HG02678 (cell line): Measurements from ENCODE around the gene KLHL40.
"Not testable (repeated sequence)": the region's sequence is repeated elsewhere in the genome, so short reads cannot be mapped to it uniquely, and the experiment has no call there.

Source experiments
- ATAC-seq: cut with Tn5 transposase; IDR thresholded peaks from one replicate; pipeline ENCODE4 v1.9.1; 2021; ENCODE audit warnings: mild to moderate bottlenecking, moderate library complexity; ENCODE audit not compliant: unreplicated experiment

The KLHL40 gene

DNA sequence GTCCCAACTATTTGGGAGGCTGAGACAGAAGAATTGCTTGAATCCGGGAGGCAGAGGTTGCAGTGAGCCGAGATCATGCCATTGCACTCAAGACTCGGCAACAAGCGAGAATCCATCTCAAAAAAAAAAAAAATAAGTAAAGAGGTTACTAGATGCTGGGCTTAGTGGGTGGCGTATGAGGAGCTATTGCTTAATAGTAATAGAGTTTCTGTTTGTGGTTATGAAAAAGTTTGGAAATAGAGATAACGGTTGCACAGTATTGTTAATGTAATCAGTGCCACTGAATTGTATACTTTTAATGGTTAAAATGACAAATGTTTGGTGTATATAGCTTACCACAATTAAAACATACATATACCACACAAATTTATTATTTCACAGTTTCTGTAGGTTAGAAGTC is 32.0 kb downstream of the KLHL40 start:
- ATAC-seq = no peak

DNA sequence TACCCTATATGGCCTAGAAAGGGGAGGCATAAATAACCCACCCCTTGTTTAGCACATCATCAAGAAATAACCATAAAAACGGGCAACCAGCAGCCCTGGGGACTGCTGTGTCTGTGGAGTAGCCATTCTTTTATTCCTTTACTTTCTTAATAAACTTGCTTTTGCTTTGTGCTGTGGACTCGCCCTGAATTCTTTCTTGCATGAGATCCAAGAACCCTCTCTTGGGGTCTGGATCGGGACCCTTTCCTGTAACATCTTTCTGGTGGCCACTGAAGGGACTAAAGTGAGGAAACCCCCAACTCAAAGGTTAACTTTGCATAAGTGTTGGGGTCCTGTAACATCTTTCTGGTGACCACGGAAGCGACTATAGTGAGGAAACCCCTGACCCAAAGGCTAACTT is 33.0 kb downstream of the KLHL40 start:
- no peak for ATAC-seq

DNA sequence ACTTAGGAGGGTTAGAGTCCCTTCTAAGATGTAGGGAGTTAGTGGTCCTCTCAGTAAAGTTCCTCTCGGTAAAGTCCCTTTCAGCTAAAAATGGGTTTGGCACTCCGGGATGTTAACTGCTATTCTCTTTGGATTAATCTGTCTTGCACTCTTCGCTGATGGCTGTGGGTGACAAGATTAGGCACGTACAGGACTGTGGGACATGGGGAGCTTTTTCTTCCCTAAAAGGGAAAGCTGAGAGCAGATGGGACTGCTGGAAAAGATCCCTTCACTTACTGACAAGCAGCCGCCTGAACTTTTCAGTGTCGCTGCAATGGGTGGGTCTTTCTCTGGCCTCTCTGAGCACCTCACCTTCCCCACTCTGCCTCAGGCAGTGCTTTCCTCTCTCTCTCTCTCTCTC is 33.7 kb downstream of the KLHL40 start:
- no peak for ATAC-seq

DNA sequence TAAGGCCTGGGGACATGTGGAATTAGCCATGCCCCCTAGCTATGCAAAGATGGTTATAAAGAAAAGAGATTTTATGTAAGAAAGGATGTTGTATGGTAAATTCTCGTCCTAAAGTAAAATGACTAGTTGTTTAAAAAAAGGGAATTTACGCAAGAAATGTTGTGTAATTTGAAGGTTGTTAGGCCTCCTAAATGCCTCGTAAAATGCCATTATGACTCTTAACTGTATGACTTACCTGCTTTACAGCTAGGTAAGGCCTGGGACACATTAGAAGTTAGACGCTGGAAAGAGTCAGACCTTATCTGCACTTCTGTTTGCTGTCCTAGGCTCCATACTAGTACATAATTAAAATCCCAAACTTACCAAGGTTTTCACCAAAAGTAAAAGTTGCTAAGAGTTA is 34.8 kb downstream of the KLHL40 start:
- no peak for ATAC-seq

DNA sequence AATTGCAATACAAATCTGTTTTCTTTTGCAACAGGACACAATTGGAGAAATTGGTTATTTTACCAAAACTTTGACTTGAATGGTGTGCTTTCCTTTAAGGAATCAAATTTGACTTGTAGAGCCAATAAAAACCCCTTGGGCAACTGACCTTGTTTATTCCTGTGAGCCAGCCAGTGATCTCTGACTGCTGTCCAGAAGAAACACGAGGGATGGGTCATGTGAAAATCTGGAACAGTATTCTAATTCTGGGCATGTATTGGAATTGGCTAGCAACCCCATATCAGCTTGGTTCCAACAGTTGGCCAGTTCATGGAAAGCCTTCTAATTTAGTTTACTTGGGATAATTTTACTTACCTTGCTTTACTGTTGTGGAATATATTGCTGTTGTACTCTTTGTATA is 36.4 kb downstream of the KLHL40 start:
- no peak for ATAC-seq

DNA sequence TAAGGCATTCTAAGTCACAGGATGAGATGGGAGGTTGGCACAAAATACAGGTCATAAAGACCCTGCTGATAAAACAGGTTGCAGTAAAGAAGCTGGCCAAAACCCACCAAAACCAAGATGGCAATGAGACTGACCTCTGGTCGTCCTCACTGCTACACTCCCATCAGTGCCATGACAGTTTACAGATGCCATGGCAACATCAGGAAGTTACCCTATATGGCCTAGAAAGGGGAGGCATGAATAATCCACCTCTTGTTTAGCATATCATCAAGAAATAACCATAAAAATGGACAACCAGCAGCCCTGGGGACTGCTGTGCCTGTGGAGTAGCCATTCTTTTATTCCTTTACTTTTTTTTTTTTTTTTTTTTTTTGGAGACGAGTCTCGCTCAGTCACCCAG is 37.1 kb downstream of the KLHL40 start:
- ATAC-seq = not testable (repeated sequence)

DNA sequence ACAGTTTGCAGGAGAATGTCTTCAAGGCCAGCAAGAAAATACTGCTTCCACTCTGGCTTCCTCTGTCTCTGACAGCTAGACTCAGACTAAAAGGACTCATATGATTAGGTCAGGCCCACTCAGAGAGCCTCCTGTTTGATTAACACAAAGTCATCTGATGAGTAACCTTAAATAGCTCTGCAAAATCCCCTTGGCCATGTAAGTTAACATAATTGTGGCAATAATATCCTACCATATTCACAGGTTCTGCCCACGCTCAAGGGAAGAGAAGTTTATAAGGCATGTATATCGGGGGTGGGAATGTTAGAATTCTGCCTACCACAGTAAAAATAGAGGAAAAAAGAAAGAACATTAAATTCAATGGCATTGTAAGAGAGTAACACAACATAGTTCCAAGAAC is 37.9 kb downstream of the KLHL40 start:
- ATAC-seq = no peak

DNA sequence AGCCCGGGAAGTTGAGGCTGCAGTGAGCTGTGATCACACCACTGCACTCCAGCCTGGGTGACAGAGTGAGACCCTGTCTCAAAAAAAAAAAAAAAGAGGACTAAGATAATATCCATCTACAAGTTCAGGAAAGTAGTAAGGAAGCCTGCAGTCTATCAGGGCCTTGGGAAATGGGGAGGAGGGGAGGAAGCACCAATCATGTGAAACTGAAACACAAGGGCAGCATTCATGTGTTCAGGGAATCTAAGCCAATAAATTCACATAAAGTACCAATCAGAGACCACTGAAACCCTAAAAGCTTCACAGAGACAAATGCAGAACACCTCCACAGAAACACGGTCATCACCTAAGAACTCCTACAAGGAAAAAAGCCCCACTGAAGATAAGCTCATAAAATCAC is 40.1 kb downstream of the KLHL40 start:
- ATAC-seq = no peak

DNA sequence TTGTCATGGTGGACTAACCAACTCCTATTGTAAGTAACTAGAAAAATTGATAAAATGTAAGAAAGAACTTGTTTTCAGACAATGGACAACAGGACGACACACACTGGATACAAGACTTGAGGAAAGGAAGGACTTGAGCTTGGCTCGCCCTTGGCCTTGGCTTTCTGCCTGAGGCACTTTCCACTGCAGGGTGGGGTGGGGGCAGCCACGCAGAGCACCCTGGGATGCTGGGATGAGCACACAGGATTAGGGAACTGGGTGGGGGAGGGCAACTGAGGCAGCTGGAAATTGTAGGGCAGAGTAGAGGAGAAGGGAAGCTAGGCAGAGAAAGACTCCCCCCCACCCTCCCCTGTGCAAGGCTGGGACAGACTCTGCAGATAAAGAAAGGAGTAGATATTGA is 42.7 kb downstream of the KLHL40 start:
- no peak for ATAC-seq

DNA sequence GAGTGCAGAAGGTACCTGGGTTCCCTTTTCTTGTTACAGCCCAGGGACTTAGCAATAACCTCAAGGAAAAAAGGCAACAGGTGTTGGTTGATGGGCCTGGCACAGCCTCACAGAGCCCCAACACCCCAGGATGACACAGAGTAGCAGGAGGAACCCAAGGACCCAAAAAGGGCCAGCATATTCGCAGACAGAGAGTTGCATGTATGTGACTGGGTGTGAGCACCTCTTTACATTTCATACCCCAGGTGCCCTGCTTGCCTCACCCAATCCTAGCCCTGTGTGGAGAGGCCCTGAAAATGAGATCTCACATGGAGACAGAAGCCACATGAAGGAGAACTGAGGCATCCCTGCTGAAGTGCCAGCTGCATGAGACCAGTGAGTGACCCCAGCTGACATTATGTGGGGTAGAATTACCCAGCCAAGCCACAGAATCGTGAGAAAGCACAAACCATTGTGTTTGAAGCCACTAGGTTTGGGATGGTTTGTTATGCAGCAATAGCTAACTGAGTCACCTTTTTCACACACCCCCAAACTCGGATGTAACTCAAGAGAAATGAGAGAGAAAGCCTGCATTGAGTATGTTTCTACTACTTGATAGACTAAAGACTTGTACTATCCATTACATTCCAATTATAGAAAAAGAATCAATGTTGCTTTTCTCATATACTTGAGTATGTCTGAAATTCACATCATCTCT is 43.5 kb downstream of the KLHL40 start:
- no peak for ATAC-seq

DNA sequence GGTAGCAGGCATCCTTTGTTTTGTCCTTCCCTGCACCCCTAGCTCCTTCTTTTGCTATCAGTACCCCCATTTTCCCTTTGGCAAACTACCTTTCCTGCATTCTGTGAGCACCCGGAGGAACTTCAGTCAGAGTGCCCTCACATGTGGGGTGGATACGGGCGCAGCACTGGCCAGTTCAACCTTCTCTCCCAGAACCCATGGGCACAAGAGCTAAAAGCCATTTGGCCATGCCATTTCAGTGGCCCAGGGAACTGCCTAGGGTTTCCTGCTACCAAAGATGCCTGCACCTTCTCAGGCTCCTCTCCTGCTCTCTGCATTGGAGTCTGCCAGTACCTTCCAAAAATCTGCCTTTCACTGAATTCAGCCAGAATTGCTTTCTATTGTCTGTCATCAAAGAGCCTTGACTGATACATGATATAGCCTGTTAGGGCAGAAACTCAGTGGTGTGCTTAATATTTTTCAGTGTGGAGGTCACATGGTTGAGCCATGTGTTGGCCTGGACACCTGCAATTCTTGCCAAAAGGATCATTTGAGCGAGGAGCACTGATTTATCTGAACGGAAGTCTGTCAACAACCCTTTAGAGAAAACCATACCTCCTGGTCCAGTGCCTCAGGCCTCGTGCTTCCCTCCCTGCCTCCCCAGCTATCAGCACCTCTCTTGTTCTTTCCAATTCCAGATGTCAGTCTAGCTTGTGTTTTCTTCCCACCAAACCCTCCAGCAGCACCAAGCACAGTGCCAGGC is 44.2 kb downstream of the KLHL40 start:
- no peak for ATAC-seq

DNA sequence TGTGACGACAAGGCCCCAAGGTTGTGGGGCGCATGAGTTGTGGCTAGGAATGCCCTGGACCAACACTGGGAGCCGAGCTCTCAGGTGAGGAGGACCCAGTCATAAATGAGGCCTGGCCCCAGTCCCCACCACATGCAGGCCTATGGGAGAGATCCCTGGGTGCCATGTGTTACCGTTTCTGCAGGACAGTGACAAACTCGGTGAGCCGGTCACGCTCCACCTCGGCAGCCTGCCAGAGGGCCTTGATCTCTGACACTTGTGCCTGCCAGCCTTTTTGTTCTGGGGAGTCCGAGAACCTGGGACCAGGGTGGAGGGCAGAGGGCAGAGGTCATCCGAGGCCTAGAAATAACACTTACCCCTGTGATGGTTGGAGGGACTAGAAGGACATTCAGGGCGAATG is 45.0 kb downstream of the KLHL40 start:
- ATAC-seq = no peak

DNA sequence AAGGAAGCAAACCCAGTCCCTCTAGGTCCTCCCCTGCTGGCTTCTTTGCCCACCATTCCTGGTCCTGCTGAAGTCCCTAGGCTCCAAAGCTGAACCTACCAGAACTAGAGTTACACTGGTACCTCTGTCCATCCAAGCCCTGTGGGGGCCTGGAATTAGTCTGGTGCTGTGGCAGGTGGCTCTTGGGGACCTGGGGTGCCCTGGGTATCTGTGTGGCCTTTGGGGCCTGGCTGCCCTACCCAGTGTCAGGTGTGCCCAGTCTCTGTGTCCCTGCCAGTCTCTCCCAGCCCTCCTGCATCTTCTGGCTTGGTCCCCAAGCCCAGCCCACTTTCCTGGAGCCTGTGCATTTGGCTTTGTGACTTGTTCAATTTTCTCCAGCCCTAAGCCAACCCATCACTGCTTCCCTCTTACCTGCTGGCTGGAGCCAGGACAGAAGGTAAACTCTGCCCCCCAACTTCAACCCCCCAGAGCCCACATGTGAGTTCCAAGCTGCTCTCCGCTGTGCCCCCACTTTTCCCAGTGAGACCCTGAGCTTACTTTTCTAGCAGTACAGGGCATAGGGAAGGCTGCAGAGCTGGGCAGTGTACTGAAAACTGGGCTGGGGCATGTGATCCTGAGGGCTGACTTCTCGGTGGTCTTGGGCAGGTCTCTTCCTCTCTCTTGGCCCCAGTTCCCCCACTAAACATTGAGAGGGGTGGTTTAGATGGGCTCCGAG is 45.5 kb downstream of the KLHL40 start:
- ATAC-seq = no peak

DNA sequence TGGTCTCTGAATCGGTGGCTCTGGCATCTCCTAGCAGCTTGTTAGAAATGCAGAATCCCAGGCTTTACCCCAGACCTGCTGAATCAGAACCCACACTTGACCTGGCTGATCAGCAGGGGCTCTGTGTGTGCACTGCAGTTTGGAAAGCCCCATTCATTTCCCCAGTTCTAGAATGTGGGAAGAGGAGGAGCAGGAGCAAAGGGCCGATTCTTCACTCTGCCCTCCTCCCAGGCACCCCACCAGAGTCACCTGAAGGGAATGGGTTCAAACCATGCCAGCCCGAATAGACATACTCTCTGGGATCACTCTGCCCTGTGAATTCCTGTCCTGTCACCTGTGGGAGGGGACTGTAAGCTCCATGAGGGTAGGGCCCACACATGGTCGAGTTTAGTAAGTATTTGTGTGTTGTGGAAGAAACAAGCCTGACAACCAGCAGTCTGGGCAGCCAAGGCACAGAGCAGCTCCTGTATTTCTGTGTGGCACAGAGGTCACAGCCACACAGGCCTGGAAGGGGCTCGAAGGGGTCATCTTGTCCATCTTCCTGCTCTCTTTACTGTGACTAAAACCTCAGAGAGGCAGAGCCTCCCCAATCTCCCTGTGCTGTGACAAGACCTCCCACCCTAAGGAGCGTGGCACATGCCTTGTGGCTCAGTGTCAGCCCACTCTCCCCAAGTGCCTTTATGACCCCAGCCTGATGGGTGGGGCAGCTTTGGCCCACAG is 46.3 kb downstream of the KLHL40 start:
- ATAC-seq = no peak

DNA sequence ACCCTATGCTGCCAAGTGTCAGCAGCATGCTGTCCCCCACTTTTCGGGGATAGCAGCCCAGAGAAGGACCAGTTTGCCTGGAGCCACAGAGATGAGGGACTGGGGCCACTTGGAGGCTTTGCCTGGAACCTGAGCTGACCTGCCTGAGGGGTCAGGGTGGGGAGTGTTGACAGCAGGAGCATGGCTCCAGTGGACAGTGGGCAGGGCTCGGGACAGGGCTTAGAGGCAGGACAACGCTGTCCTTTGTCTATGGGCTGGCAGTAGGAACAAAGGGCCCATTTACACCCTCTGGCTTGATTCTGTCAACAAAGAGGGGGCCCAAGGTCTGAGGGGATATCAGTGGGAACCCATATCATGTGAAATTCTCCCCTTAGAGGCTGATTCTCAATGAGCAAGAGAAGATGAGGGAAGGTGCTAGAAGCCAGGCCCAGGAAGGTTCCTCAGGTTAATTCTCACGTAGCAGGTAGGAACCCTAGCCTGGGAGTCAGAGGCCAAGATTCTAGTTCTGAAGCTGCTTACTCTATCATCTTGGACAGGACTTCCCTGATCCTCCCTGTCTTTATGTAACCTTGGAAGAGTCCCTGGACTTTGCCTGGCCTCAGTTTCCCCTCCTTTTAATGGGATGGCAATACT is 47.0 kb downstream of the KLHL40 start:
- no peak for ATAC-seq

DNA sequence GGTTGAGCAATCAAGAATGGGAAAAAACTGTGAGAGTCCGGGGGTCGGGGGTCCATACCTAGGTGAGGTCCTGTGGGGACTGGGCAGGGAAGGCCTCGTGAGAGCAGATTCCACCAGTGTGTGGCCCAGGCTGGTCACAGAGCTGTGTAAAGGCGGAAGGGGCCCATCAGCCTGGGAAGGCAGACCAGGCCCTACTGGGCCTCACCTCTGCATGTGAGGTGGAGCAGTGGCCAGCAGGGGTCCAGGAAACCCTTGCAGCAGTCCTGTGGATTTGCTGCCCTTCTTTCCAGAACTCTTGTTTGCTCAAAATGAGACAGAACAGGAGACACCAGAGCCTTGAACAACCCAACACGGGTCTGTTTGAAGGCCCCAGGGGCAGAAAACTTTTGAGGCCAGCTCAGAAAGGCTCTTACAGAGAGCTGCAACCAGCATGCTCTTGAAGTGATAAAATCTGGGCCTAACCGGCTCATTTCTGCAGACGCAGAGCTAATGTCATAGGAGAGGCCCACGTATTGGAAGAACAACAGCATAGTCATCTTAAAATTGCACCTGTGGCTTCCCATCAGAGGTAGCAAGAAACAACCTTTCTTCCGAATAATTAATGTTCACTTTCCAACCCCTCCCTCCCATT is 47.6 kb downstream of the KLHL40 start:
- no peak for ATAC-seq

DNA sequence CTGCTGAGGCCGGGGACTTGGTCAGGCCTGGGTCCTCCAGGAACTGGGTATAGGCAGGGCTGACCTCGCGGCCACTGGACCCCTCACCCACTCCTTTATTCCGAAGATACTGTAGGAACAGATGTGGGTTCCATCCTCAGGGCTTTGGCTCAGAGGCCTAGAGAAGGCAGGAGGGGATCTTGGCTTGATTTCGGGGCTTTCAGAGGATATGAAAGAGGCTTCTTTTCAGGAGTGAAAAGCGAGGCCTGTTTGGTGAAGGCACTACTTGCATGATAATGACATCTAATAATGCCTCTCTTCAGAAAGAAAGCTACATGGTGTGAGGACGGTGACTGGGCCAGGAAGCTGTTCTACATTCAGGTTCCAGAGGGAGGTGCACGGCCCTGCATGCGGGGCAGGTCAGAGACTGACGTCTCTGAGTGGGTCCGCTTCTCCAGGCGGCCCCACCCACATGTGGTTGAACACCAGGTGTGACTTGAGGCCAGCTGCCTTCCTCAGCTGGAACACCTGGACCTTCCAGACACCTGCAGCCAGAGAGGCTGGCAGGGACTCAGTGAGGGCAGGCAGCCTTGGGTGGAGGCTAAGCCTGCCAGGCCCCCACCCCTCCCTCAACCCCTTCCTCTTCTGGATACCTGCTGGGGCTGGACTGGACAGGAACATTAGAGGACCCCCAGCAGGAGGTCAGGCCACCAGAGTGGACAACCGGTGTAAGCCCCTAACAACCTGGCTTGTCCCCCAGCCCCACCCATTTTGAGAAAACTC is 48.3 kb downstream of the KLHL40 start:
- ATAC-seq = no peak

DNA sequence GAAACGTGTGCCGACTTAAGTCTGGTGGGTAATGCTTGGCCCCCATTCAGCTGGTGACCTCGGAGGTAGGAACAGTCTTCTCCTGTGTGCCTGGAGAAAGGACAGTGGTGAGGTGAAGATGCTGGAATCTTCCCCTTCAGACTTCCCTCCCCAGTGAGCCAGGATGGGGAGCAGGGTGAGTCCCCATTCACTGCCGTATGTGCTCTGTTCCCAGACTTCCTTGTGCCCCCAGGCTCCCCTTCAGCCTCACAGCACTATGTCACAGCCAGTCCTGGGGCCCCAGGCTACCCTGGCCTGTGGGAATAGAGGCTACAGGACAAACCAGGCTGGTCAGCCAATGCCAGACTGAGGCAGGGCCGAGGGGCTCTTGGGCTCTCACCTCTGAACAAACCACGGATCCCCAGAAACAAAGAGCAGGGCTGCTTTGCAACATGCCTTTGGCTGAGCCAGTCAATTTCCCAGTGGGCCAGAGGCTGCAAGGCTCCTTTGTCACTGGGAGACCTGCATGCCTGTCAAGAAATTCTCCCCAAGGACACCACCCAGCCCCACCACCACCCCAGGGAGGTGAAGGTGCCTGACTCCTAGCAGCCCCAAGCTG is 49.0 kb downstream of the KLHL40 start:
- no peak for ATAC-seq

DNA sequence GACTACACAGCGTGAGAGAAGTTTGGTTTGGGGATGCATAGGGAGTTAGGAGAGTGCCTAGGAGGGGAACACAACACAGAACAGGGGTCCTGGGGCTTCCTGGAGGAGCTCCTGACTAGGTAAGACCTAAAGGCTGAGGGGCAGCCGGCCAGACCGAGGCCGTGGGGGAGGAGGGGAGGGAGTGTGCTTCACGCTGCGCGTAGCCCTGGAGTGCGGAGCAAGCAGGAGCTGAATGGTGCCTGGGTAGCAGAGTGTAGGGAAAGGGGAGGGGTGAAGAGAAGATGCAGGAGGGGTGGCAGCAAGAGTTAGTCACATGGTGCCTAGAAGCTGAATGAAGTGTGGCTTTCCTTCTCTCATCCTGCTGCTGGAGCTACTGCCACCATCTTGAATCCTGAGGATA is 49.7 kb downstream of the KLHL40 start:
- ATAC-seq = no peak
